Measurements from ENCODE around the gene HOXC12.

The HOXC12 gene

GRCh38 chr12:53944907-53945847 lies 9.5 kb upstream of the HOXC12 start:
- H3K9ac ChIP-seq (ENCODE audit: low read depth, low read length), result no peak overlapping the region
- no peaks in the 10 kb centered on the region for H3K9me3 ChIP-seq (ENCODE audit: insufficient read depth, low read length, severe bottlenecking)
- no peak overlapping the region for H3K4me3 ChIP-seq (ENCODE audit: low read depth in 1 of 2, low read length in 2 of 2)
- H4K20me1 ChIP-seq (ENCODE audit: insufficient read depth, low read length), result no peaks in the 10 kb centered on the region
- TF ChIP-seq EZH2 (IDR thresholded peaks at IDR 0.05; ENCODE audit: borderline replicate concordance, low read depth, low read length, severe bottlenecking), result no peak
- no peak for TF ChIP-seq CTCF (IDR thresholded peaks at IDR 0.05; ENCODE audit: borderline replicate concordance, extremely low read depth, low read length, poor library complexity, severe bottlenecking)
- ATAC-seq (ENCODE audit: insufficient read depth, low read depth), result no peak
- H3K4me1 ChIP-seq (ENCODE audit: insufficient read depth, low read length), result no peaks in the 10 kb centered on the region
- H3K36me3 ChIP-seq (ENCODE audit: insufficient read depth, low read length), result no peaks in the 10 kb centered on the region
- H3K4me2 ChIP-seq (ENCODE audit: insufficient read depth, low read length), result no peak overlapping the region
- H2AFZ ChIP-seq (ENCODE audit: low read depth, low read length), result no peak overlapping the region
- no peak for DNase-seq
- peaks cover 60% of the 10 kb centered on the region for H3K27me3 ChIP-seq (ENCODE audit: insufficient read depth, low read length, poor library complexity)
- no peaks in the 10 kb centered on the region for H3K79me2 ChIP-seq (ENCODE audit: insufficient read depth, low read length)
- no peak overlapping the region for H3K27ac ChIP-seq (ENCODE audit: low read length)

- no peaks in the 10 kb centered on the region for H3K79me2 ChIP-seq (ENCODE audit: insufficient read depth, low read length)
- no peaks in the 10 kb centered on the region for H3K4me1 ChIP-seq (ENCODE audit: insufficient read depth, low read length)
- H4K20me1 ChIP-seq (ENCODE audit: insufficient read depth, low read length), result no peaks in the 10 kb centered on the region
- no peak overlapping the region for H3K4me3 ChIP-seq (ENCODE audit: low read depth in 1 of 2, low read length in 2 of 2)
- H3K9ac ChIP-seq (ENCODE audit: low read depth, low read length), result no peak overlapping the region
- ATAC-seq (ENCODE audit: insufficient read depth, low read depth) (no peak), DNase-seq (no peak)
- no peak overlapping the region for H3K4me2 ChIP-seq (ENCODE audit: insufficient read depth, low read length)
- H3K27ac ChIP-seq (ENCODE audit: low read length), result no peak overlapping the region
- no peak overlapping the region for H2AFZ ChIP-seq (ENCODE audit: low read depth, low read length)
- H3K36me3 ChIP-seq (ENCODE audit: insufficient read depth, low read length), result no peaks in the 10 kb centered on the region
- TF ChIP-seq EZH2 (IDR thresholded peaks at IDR 0.05; ENCODE audit: borderline replicate concordance, low read depth, low read length, severe bottlenecking) (no peak), CTCF (IDR thresholded peaks at IDR 0.05; ENCODE audit: borderline replicate concordance, extremely low read depth, low read length, poor library complexity, severe bottlenecking) (no peak)
- peaks cover 72% of the 10 kb centered on the region for H3K27me3 ChIP-seq (ENCODE audit: insufficient read depth, low read length, poor library complexity)
- H3K9me3 ChIP-seq (ENCODE audit: insufficient read depth, low read length, severe bottlenecking), result no peaks in the 10 kb centered on the region
These were observed 7.0 kb upstream of the HOXC12 start for GRCh38 chr12:53947743-53948142.

- DNase-seq (no peak), ATAC-seq (ENCODE audit: insufficient read depth, low read depth) (no peak)
- Histone ChIP-seq H3K4me1 (ENCODE audit: insufficient read depth, low read length) (no peaks in the 10 kb centered on the region), H3K9me3 (ENCODE audit: insufficient read depth, low read length, severe bottlenecking) (no peaks in the 10 kb centered on the region), H3K27me3 (ENCODE audit: insufficient read depth, low read length, poor library complexity) (peaks cover 80% of the 10 kb centered on the region), H3K9ac (ENCODE audit: low read depth, low read length) (no peak overlapping the region), H3K4me2 (ENCODE audit: insufficient read depth, low read length) (no peak overlapping the region), H4K20me1 (ENCODE audit: insufficient read depth, low read length) (no peaks in the 10 kb centered on the region), H3K27ac (ENCODE audit: low read length) (no peak overlapping the region), H2AFZ (ENCODE audit: low read depth, low read length) (no peak overlapping the region), H3K79me2 (ENCODE audit: insufficient read depth, low read length) (no peaks in the 10 kb centered on the region), H3K4me3 (ENCODE audit: low read depth in 1 of 2, low read length in 2 of 2) (no peak overlapping the region), H3K36me3 (ENCODE audit: insufficient read depth, low read length) (no peaks in the 10 kb centered on the region)
- TF ChIP-seq CTCF (IDR thresholded peaks at IDR 0.05; ENCODE audit: borderline replicate concordance, extremely low read depth, low read length, poor library complexity, severe bottlenecking), result no peak
- no peak for TF ChIP-seq EZH2 (IDR thresholded peaks at IDR 0.05; ENCODE audit: borderline replicate concordance, low read depth, low read length, severe bottlenecking)
These were observed 5.8 kb upstream of the HOXC12 start for GRCh38 chr12:53948650-53949593.
